DND-41 (cell line): ENCODE data around the gene OSBPL3.
A peak's percentile ranks its signal among the peaks of the same experiment; 100 is the strongest.

ENCODE experiments used
- ATAC-seq: fragments of 200-7000 bp; cut with Tn5 transposase; 3 replicates; pipeline ENCODE4 v1.9.1; 2021; ENCODE audit warnings: low read depth; ENCODE audit not compliant: insufficient read depth
- DNase-seq: peaks from one replicate; pipeline ENCODE4 v3.0.0-alpha.2; 2020
- H2AFZ ChIP-seq: 2 replicates; pipeline ENCODE4 v1.6.0; 2012; ENCODE audit warnings: low read depth, low read length
- H3K27ac ChIP-seq: 2 replicates; pipeline ENCODE4 v1.5.1; 2012; ENCODE audit warnings: low read length, inconsistent platforms
- H3K27me3 ChIP-seq: fragments of 200-600 bp; sonication (generic); 2 replicates; pipeline ENCODE4 v1.6.0; 2012; ENCODE audit warnings: low read length, mild to moderate bottlenecking, inconsistent platforms; ENCODE audit not compliant: insufficient read depth, poor library complexity
- H3K36me3 ChIP-seq: 2 replicates; pipeline ENCODE4 v1.5.1; 2012; ENCODE audit warnings: low read length, inconsistent platforms; ENCODE audit not compliant: insufficient read depth
- H3K4me1 ChIP-seq: 2 replicates; pipeline ENCODE4 v1.5.1; 2012; ENCODE audit warnings: mild to moderate bottlenecking, low read length; ENCODE audit not compliant: insufficient read depth
- H3K4me2 ChIP-seq: 2 replicates; pipeline ENCODE4 v1.6.0; 2012; ENCODE audit warnings: mild to moderate bottlenecking, moderate library complexity, low read length, inconsistent platforms; ENCODE audit not compliant: insufficient read depth
- H3K4me3 ChIP-seq, 2 experiments: fragments of 200-600 bp in 1 of 2; shearing (Covaris generic) in 1 of 2; 2 replicates each; pipeline ENCODE4 v1.5.1; 2012 to 2016; ENCODE audit warnings: inconsistent platforms in 2 of 2, low read length in 2 of 2, mild to moderate bottlenecking in 2 of 2, low read depth in 1 of 2, moderate library complexity in 1 of 2
- H3K79me2 ChIP-seq: 2 replicates; pipeline ENCODE4 v1.6.0; 2012; ENCODE audit warnings: low read length, inconsistent platforms; ENCODE audit not compliant: insufficient read depth
- H3K9ac ChIP-seq: 2 replicates; pipeline ENCODE4 v1.6.0; 2012; ENCODE audit warnings: low read depth, mild to moderate bottlenecking, inconsistent platforms, low read length, moderate library complexity
- H3K9me3 ChIP-seq: 2 replicates; pipeline ENCODE4 v1.5.1; 2012; ENCODE audit warnings: low read length, moderate library complexity, mild to moderate bottlenecking, inconsistent platforms; ENCODE audit not compliant: insufficient read depth, severe bottlenecking
- H4K20me1 ChIP-seq: 2 replicates; pipeline ENCODE4 v1.6.0; 2012; ENCODE audit warnings: low read length; ENCODE audit not compliant: insufficient read depth
- EZH2 ChIP-seq: IDR thresholded peaks from 3 replicates; pipeline ENCODE4 v1.6.1; 2012; ENCODE audit warnings: borderline replicate concordance, low read depth, mild to moderate bottlenecking, moderate library complexity, low read length, inconsistent platforms; ENCODE audit not compliant: severe bottlenecking
- TF ChIP-seq, protein P1 (sequence below): IDR thresholded peaks from 2 replicates; pipeline ENCODE4 v1.5.1; 2012; ENCODE audit warnings: borderline replicate concordance, low read length, moderate library complexity, mild to moderate bottlenecking; ENCODE audit not compliant: poor library complexity, severe bottlenecking; ENCODE audit errors: extremely low read depth

OSBPL3 gene

DNA sequence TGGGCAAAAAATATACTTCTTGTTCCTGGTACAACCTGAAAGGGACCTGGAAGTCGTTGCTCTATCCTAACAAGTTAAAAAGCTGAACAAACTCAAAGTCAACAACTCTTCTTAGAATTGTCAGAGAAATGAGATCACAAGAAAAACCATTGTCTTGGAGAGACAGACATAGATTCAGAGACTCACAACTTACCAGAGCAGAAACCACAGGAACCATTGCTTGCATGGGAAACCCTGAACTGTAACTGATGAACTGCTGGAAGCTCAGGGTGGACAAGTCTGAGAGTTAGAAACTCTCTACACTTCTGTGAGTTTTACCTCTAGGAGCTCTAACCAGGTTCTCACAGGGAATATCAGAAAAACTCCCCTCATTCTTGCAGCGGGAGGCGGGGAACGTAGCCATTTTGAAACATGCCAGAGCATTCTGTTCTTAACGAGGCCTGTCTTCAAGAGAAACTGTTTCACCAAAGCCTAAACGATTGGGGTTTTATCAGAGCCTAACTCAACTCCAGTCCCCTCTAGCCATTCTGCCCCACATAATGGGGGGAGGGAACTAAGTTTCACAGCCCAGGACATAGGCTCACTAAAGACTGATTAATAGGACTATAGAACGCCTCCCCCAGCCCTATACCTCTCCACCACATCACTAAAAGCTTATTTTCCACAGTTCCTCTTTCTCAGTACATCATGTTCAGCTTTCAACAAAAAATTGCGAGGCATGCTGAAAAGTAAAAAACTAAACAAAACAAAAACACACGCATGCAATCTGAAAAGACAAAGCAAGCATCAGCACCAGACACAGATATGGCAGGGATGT, 210.8 kb downstream of the OSBPL3 start:
- Histone ChIP-seq H3K9me3 (no peaks in the 10 kb centered on the region), H3K4me3 (no peak overlapping the region), H3K4me2 (no peak overlapping the region), H3K9ac (no peak overlapping the region), H3K36me3 (no peaks in the 10 kb centered on the region), H4K20me1 (no peaks in the 10 kb centered on the region), H3K79me2 (no peaks in the 10 kb centered on the region), H3K4me1 (peaks cover 9% of the 10 kb centered on the region; the same call in 1 of the 2 replicates), H3K27me3 (no peaks in the 10 kb centered on the region), H3K27ac (no peak overlapping the region), H2AFZ (no peak overlapping the region; the same call in 1 of the 2 replicates)
- no peak for TF ChIP-seq EZH2
- TF ChIP-seq, protein P1, sequence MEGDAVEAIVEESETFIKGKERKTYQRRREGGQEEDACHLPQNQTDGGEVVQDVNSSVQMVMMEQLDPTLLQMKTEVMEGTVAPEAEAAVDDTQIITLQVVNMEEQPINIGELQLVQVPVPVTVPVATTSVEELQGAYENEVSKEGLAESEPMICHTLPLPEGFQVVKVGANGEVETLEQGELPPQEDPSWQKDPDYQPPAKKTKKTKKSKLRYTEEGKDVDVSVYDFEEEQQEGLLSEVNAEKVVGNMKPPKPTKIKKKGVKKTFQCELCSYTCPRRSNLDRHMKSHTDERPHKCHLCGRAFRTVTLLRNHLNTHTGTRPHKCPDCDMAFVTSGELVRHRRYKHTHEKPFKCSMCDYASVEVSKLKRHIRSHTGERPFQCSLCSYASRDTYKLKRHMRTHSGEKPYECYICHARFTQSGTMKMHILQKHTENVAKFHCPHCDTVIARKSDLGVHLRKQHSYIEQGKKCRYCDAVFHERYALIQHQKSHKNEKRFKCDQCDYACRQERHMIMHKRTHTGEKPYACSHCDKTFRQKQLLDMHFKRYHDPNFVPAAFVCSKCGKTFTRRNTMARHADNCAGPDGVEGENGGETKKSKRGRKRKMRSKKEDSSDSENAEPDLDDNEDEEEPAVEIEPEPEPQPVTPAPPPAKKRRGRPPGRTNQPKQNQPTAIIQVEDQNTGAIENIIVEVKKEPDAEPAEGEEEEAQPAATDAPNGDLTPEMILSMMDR = no peak
- ATAC-seq = peak; percentile 84
- DNase-seq = peak; percentile 45

GRCh38 chr7:24767878-24768569, 212.0 kb downstream of the OSBPL3 start:
- Histone ChIP-seq H4K20me1 (no peaks in the 10 kb centered on the region), H3K27ac (no peak overlapping the region), H3K79me2 (no peaks in the 10 kb centered on the region), H2AFZ (no peak overlapping the region), H3K4me2 (no peak overlapping the region), H3K9ac (no peak overlapping the region), H3K36me3 (no peaks in the 10 kb centered on the region), H3K27me3 (no peaks in the 10 kb centered on the region), H3K9me3 (no peaks in the 10 kb centered on the region), H3K4me3 (no peak overlapping the region), H3K4me1 (peaks cover 9% of the 10 kb centered on the region; the same call in 1 of the 2 replicates)
- TF ChIP-seq, protein P1 = peak; percentile 6
- TF ChIP-seq EZH2 = no peak
- DNase-seq = no peak
- no peak for ATAC-seq

GRCh38 chr7:24764972-24765744, 214.8 kb downstream of the OSBPL3 start:
- no peak overlapping the region for H3K4me3 ChIP-seq
- H3K9ac ChIP-seq = no peak overlapping the region
- ATAC-seq = peak; percentile 55
- no peaks in the 10 kb centered on the region for H3K9me3 ChIP-seq
- H3K27ac ChIP-seq = no peak overlapping the region
- H2AFZ ChIP-seq = no peak overlapping the region
- no peak overlapping the region for H3K4me2 ChIP-seq
- DNase-seq = peak; percentile 31
- H4K20me1 ChIP-seq = no peaks in the 10 kb centered on the region
- H3K4me1 ChIP-seq = peaks cover 9% of the 10 kb centered on the region; the same call in 1 of the 2 replicates
- no peaks in the 10 kb centered on the region for H3K27me3 ChIP-seq
- no peaks in the 10 kb centered on the region for H3K36me3 ChIP-seq
- no peaks in the 10 kb centered on the region for H3K79me2 ChIP-seq
- TF ChIP-seq, protein P1 = no peak
